ENCODE results near the gene ISCA2. TPM values are rescaled to one million over a fixed set of nuclear protein-coding genes. Genes with fewer than 3 reads are reported as not detected.

The ISCA2 gene
- total RNA-seq, 1 experiment from 2014 or later, result 37.5 TPM

DNA sequence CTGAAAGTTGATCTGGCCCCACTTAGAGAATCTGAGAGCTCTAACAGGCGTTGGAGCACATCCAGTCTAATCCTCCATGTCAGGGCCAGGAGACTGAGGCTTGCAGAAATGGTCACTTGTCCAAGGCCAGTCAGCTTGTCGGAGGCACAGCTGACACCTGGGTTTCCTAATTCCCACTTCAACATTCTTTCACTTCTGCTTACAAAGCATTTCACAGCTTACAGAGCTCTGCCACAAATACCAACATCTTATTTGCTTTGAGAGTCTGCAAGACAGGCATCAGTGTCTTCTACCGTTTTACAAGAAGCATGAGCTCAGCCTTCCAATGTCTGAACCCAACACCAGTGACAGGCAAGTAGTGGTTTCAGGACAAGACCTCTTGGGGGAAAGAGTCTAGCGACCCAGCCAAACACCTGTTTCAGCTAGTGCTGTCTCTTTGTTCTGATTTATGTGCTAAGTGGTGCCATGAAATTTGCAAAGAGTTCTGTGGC lies 31.8 kb downstream of the ISCA2 start:
- peaks cover 14 to 21% of the 10 kb centered on the region in 2 experiments for H3K4me1 Mint-ChIP-seq
- no peak for TF ChIP-seq CTCF (conservative IDR thresholded peaks at IDR 0.05)
- Histone ChIP-seq H2BK15ac (ENCODE audit: low read depth, low read length) (no peak overlapping the region), H3K4me2 (ENCODE audit: insufficient read depth, insufficient read length, low read length) (no peak overlapping the region), H3K4ac (ENCODE audit: low read depth, low read length) (no peak overlapping the region), H2BK20ac (ENCODE audit: low read depth, low read length, poor library complexity, severe bottlenecking) (no peak overlapping the region), H3T11ph (ENCODE audit: low read length) (no peak overlapping the region), H3K23me2 (ENCODE audit: insufficient read length, low read depth, low read length, poor library complexity, severe bottlenecking) (no peaks in the 10 kb centered on the region), H3K27ac (ENCODE audit: insufficient read length, low read depth, low read length) (no peak overlapping the region), H3K14ac (ENCODE audit: insufficient read depth, low read length) (no peak overlapping the region), H4K8ac (replicated peaks; ENCODE audit: insufficient read length, low read depth, low read length) (no peak overlapping the region), H4K5ac (ENCODE audit: insufficient read length, low read depth, low read length) (no peak overlapping the region), H3K4me1 (ENCODE audit: insufficient read depth, low read length) (no peaks in the 10 kb centered on the region), H3K79me2 (ENCODE audit: insufficient read depth, low read length) (no peaks in the 10 kb centered on the region), H3K56ac (ENCODE audit: insufficient read length, low read depth, low read length) (no peak overlapping the region), H3K9me3 (ENCODE audit: control insufficient read depth, low read depth, low read length) (no peaks in the 10 kb centered on the region), H4K91ac (ENCODE audit: insufficient read length, low read depth, low read length) (no peak overlapping the region), H3K9ac (ENCODE audit: extremely low read depth, insufficient read length, low read length) (no peak overlapping the region), H2BK120ac (ENCODE audit: low read depth, low read length, poor library complexity, severe bottlenecking) (no peak overlapping the region), H2AK5ac (ENCODE audit: insufficient read length, low read length) (no peak overlapping the region), H2BK5ac (ENCODE audit: insufficient read length, low read length) (no peak overlapping the region), H2BK12ac (ENCODE audit: insufficient read length, low read depth, low read length) (no peak overlapping the region), H3K18ac (ENCODE audit: insufficient read length, low read depth, low read length) (no peak overlapping the region), H3K27me3 (ENCODE audit: insufficient read depth, low read length) (no peaks in the 10 kb centered on the region), H4K20me1 (ENCODE audit: control insufficient read depth, insufficient read depth, insufficient read length) (no peaks in the 10 kb centered on the region), H3K79me1 (ENCODE audit: insufficient read depth, low read depth, low read length, poor library complexity, severe bottlenecking) (no peaks in the 10 kb centered on the region), H3K23ac (ENCODE audit: insufficient read length, low read depth, low read length) (no peak overlapping the region), H2AFZ (ENCODE audit: low read length) (no peak overlapping the region)
- H3K36me3 Mint-ChIP-seq (ENCODE audit: insufficient read depth in 1 of 3, low read depth in 3 of 3), result no peaks in the 10 kb centered on the region
- WGBS (ENCODE audit: extremely low coverage, insufficient read length, low lambda C conversion rate), result no CpG with 5 or more reads among the region's 4 CpGs
- H3K4me3 Mint-ChIP-seq, result no peak overlapping the region
- DNase-seq, result no peak
- peaks cover 6% of the 10 kb centered on the region for H3K27me3 Mint-ChIP-seq (ENCODE audit: low read depth)
- H3K9me3 Mint-ChIP-seq, result no peaks in the 10 kb centered on the region
- H3K27ac Mint-ChIP-seq, result no peak overlapping the region; a peak in 1 of 7 replicates
